GM19372 (cell line): ENCODE results near the gene SUV39H1.

Experiments used
- ATAC-seq: cut with Tn5 transposase; IDR thresholded peaks from one replicate; pipeline ENCODE4 v1.9.1; 2021; ENCODE audit warnings: mild to moderate bottlenecking, low read depth, moderate library complexity; ENCODE audit not compliant: unreplicated experiment

The SUV39H1 gene

GRCh38 chrX:48711162-48711928 lies 14.8 kb downstream of the SUV39H1 start:
- ATAC-seq: no peak

- no peak for ATAC-seq
These were observed 15.5 kb downstream of the SUV39H1 start for GRCh38 chrX:48711929-48712505.

- ATAC-seq: no peak
These were observed 17.3 kb downstream of the SUV39H1 start for GRCh38 chrX:48713847-48714246.

- no peak for ATAC-seq
These were observed 18.0 kb downstream of the SUV39H1 start for GRCh38 chrX:48714573-48714972.

DNA sequence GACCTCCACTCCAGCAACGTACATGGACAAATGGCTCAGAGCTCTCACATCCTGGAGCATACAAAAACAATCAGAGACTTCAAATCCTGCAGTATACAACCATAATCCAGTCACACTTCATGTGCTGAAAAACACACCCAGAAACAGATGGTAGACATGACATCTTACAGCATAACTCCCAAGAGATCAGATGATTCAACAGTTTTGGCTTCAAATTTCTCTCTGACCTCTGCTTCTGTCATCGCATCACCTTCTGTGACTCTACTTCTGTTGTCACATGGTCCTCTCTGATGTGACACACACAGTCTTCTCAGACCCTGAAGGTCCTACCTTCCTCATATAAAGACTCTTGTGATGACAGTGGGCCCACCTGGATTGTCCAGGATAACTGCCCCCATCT lies 18.5 kb downstream of the SUV39H1 start:
- ATAC-seq: no peak

DNA sequence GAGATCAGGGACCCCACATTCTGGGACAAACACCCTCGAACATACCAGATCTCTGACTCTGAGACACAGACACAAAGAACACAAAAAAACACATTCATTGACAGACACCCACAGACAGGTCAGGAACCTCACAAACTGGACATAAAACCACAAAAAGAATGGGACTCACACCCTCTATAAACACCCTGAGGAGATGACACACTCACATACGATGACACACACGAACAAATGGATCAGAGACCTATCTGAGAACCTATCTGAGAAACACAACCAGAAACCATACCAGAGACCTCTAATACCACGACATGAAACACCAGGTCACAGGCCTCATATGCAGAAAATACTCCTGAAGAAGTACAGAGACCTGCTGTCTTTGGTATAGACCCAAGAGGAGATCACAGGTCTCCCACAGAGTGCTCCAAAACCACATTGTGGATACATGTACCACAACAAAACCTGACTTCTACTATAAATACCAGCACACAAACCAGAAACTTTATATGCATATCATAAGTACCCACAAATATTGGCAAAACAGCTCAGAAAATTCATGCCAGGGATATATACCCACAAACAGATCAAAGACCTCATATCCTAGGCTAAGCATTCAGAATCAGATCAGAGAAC lies 19.5 kb downstream of the SUV39H1 start:
- no peak for ATAC-seq

- ATAC-seq: no peak
These were observed 23.4 kb downstream of the SUV39H1 start for GRCh38 chrX:48719958-48720357.

DNA sequence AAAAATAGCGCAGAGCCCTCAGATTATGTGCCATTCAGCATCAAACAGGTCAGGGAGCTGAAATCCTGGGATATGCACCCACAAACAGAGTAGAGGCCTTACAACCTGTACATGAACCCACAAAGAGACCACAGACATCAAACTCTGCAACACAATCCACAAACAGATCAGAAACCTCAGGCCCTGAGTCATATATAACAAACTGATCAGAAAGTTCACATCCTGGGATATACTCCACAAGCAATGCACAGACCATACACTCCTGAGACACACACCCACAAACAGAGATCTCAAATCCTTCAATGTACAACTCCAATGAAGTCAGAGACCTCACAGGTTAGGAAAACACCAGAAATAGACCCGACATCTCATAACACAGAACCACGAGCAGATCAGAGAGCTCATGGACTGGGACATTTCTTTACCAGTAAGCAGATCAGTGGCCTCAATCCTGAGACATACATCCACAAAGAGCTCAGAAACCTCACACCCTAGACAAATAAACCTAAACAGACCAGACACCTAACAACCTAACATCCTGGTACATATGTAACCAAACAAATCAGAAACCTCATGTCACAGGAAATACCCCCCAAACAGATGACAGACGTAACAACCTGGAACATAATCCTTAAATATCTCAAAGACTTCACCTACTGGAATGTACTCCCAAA lies 24.2 kb downstream of the SUV39H1 start:
- no peak for ATAC-seq

GRCh38 chrX:48721916-48722315 lies 25.4 kb downstream of the SUV39H1 start:
- ATAC-seq: no peak

- ATAC-seq: no peak
These were observed 30.1 kb downstream of the SUV39H1 start for GRCh38 chrX:48726596-48726995.

- ATAC-seq: no peak
These were observed 32.1 kb downstream of the SUV39H1 start for GRCh38 chrX:48728653-48729052.

- ATAC-seq: no peak
These were observed 39.8 kb downstream of the SUV39H1 start for GRCh38 chrX:48736303-48736702.

DNA sequence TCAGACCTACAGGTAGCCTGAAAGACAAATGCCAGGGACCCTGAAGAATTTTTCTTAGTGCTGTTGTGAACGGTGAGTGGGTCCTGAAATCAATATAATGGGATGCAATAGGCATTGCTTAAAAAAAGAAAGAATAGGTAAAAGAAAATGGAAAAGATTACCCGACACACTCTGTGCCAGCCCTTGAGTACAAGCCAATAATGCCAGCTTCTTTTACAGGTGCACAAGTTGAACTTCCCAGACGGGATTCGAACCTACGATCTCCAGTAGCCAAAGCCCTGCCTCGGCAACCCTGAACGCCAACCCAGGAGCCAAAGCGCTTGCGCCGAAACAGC lies 40.3 kb downstream of the SUV39H1 start:
- no peak for ATAC-seq

GRCh38 chrX:48737213-48737938 lies 40.8 kb downstream of the SUV39H1 start:
- peak; percentile 97 for ATAC-seq

DNA sequence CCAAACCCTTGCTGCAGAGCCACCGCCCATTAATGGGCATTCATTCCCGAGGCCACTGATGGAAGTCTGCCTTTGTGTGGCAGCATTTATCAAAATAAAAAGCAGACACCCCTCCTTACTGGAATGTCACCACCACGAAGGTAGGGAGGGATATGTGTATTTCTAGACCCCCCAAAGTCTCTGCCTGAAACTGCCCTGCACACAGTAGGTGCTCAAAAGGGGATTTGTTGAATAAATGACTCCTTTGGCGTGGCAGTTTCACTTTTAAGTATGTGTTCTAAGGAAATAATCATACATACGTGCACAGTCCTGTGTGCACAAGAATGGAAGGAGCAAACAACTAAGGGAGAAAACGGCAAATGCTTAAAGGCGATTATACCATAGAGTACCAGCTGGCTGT lies 41.4 kb downstream of the SUV39H1 start:
- no peak for ATAC-seq

DNA sequence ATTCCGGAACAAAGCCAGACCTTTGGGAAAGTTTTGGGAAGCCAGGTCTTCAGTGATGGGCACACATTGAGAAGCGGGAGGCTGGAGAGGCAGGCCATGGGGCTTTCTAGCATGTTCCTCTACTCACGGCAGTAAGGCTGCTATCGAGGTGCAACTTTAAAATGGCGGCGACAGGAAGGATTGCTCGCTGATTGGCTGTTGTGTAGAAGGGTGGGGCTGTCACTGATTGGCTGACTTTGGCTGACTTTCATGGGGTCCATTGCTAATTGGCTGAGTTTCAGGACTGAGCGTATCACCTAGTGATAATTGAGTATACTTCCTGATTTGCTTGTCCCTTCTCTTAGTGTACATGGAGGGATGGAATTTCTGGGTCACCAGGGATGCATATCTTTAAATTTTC lies 45.3 kb downstream of the SUV39H1 start:
- no peak for ATAC-seq

- no peak for ATAC-seq
These were observed 48.7 kb downstream of the SUV39H1 start for GRCh38 chrX:48745222-48745621.

GRCh38 chrX:48747415-48748016 lies 51.0 kb downstream of the SUV39H1 start:
- no peak for ATAC-seq

- ATAC-seq: no peak
These were observed 52.6 kb downstream of the SUV39H1 start for GRCh38 chrX:48749182-48749581.

DNA sequence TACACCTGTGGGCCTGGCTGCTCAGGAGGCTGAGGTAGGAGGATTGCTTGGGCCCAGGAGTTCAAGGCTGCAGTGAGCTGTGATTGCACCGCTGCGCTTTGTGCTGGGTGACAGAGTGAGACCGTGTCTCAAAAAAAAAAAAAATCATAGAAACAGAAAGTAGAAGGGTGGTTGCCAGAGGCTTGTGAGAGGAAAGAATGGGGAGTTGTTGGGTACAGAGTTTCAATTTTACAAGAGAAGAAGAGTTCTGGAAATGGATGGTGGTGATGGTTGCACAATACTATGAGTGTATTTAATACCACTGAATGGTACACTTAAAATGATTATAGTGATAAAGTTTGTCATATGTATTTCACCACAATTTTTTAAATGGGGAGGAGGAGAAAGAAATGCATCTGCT lies 54.8 kb downstream of the SUV39H1 start:
- no peak for ATAC-seq
